A549 (cell line): ENCODE results near the gene CEP44.

Experiments used
- BCL3 ChIP-seq: fragments of >200 bp; sonication (Bioruptor Twin); formaldehyde crosslinking; IDR thresholded peaks from 3 replicates; pipeline ENCODE4 v1.6.1; 2016
- CBX2 ChIP-seq: fragments of 200-600 bp; sonication (generic); IDR thresholded peaks from 2 replicates; pipeline ENCODE4 v1.6.1; 2016; ENCODE audit warnings: low read depth, mild to moderate bottlenecking, borderline replicate concordance
- CEBPB ChIP-seq, 2 experiments: fragments of >200 bp in 1 of 2; sonication (Bioruptor Twin) in 1 of 2; formaldehyde crosslinking in 1 of 2; IDR thresholded peaks; 2 replicates each; pipeline ENCODE4 v1.6.1; 2012 to 2016
- CTCF ChIP-seq: fragments of >200 bp; sonication (Bioruptor Twin); formaldehyde crosslinking; IDR thresholded peaks from 3 replicates; pipeline ENCODE4 v1.5.1; 2016
- EHMT2 ChIP-seq: fragments of 200-600 bp; sonication (generic); IDR thresholded peaks from 2 replicates; pipeline ENCODE4 v1.6.1; 2016; ENCODE audit warnings: antibody characterized with exemption, low read depth, mild to moderate bottlenecking, moderate library complexity
- EP300 ChIP-seq, 2 experiments: fragments of >200 bp; sonication (Bioruptor Twin); formaldehyde crosslinking; IDR thresholded peaks; 2 replicates in 1 of 2; 3 replicates in 1 of 2; pipeline ENCODE4 v1.6.1; 2016 to 2017
- MAX ChIP-seq: IDR thresholded peaks from 2 replicates; pipeline ENCODE4 v1.6.1; 2012
- MAZ ChIP-seq: fragments of 150-350 bp; IDR thresholded peaks from 2 replicates; pipeline ENCODE4 v1.6.1; 2014; ENCODE audit warnings: antibody characterized with exemption, low read depth, low read length, borderline replicate concordance
- POLR2A ChIP-seq: IDR thresholded peaks from 2 replicates; pipeline ENCODE4 v1.6.1; 2012; ENCODE audit warnings: mild to moderate bottlenecking, low read length
- TP53 ChIP-seq: fragments of 250-450 bp; sonication (Bioruptor Pico); IDR thresholded peaks from 2 replicates; pipeline ENCODE4 v1.5.0; 2021; ENCODE audit warnings: mild to moderate bottlenecking, moderate library complexity
- USF2 ChIP-seq: fragments of 450-650 bp; IDR thresholded peaks from 2 replicates; pipeline ENCODE4 v1.6.1; 2014; ENCODE audit warnings: antibody characterized with exemption
- ZFP36 ChIP-seq: fragments of 450-650 bp; IDR thresholded peaks from 2 replicates; pipeline ENCODE4 v1.6.1; 2014; ENCODE audit warnings: borderline replicate concordance; ENCODE audit not compliant: partially characterized antibody

GRCh38 chr4:174266416-174266815 lies 17.3 kb upstream of the CEP44 start:
- TF ChIP-seq EP300 (IDR thresholded peaks at IDR 0.05) (no peak), POLR2A (no peak), CTCF (no peak), EHMT2 (no peak), BCL3 (no peak), CBX2 (no peak), TP53 (CRISPR knock-in tag) (no peak), ZFP36 (no peak), USF2 (no peak), MAZ (no peak), CEBPB (IDR thresholded peaks at IDR 0.05) (no peak), MAX (no peak)
